GM18507 (cell line): Measurements from ENCODE around the gene CERT1.
A peak's percentile ranks its signal among the peaks of the same experiment; 100 is the strongest.

Experiments
- DNase-seq: peaks from one replicate; pipeline ENCODE4 v3.0.0; 2011; ENCODE audit warnings: low read depth; ENCODE audit not compliant: insufficient read length; ENCODE audit errors: extremely low spot score
- FAIRE-seq: peaks from 2 replicates; lab custom pipeline; 2011; peaks lifted over from hg19 to GRCh38; lab: Jason Lieb, UNC

Gene CERT1

GRCh38 chr5:75484605-75485004 is 26.8 kb downstream of the CERT1 start:
- FAIRE-seq (no peak), DNase-seq (no peak)

GRCh38 chr5:75482482-75482881 is 28.9 kb downstream of the CERT1 start:
- FAIRE-seq = no peak
- DNase-seq = no peak

DNA sequence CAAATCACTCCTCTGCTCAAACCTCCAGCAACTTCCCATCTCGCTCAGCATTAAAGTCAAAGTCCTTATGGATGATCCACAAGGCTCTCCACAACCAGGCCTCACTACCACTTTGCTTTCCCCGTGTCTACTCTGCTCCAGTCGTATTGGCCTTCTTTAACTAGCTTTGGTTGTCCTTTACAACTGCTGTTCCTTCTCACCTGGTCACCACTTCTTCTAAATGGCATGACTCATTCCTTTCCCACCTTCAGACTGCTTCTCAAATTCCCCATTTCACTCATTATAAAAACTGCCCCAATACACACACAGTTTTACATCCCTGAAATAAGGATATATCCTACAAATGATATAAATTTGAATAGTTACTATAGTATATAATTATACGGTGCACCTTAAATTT is 30.4 kb downstream of the CERT1 start:
- FAIRE-seq = no peak
- no peak for DNase-seq

DNA sequence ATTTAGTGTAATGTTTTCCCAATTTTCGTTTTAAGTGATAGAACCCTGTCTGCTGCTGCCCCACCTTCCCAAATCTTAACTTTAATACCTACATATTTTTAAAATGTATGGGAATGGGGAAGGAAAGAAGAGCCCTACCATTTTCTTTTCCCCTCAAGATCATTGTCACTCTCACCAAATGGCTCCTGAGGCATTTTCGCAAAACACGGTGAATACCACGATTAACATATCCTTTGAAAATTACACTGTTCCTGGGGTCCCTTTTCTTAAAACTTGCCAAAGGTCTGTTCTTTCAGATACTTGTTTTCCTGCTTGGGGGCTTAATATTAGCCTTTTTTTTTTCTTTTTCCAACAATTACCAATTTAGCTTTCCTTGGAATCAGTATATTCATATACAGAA is 36.1 kb downstream of the CERT1 start:
- FAIRE-seq (no peak), DNase-seq (no peak)

- DNase-seq = no peak
- no peak for FAIRE-seq
Measured at GRCh38 chr5:75473463-75473862, 38.0 kb downstream of the CERT1 start.

- DNase-seq (no peak), FAIRE-seq (no peak)
Measured at GRCh38 chr5:75472973-75473372, 38.5 kb downstream of the CERT1 start.

GRCh38 chr5:75471193-75471592 is 40.2 kb downstream of the CERT1 start:
- peak; percentile 49 for FAIRE-seq
- DNase-seq = no peak

GRCh38 chr5:75469017-75469416 is 42.4 kb downstream of the CERT1 start:
- FAIRE-seq (no peak), DNase-seq (no peak)

GRCh38 chr5:75468593-75468992 is 42.8 kb downstream of the CERT1 start:
- no peak for DNase-seq
- no peak for FAIRE-seq

GRCh38 chr5:75466006-75466716 is 45.3 kb downstream of the CERT1 start:
- DNase-seq (no peak), FAIRE-seq (no peak)

- DNase-seq (no peak), FAIRE-seq (peak; percentile 41)
Measured at GRCh38 chr5:75465480-75465879, 45.9 kb downstream of the CERT1 start.

GRCh38 chr5:75463726-75464125 is 47.7 kb downstream of the CERT1 start:
- no peak for FAIRE-seq
- DNase-seq = no peak

- DNase-seq = no peak
- FAIRE-seq = no peak
Measured at GRCh38 chr5:75461679-75462078, 49.8 kb downstream of the CERT1 start.

DNA sequence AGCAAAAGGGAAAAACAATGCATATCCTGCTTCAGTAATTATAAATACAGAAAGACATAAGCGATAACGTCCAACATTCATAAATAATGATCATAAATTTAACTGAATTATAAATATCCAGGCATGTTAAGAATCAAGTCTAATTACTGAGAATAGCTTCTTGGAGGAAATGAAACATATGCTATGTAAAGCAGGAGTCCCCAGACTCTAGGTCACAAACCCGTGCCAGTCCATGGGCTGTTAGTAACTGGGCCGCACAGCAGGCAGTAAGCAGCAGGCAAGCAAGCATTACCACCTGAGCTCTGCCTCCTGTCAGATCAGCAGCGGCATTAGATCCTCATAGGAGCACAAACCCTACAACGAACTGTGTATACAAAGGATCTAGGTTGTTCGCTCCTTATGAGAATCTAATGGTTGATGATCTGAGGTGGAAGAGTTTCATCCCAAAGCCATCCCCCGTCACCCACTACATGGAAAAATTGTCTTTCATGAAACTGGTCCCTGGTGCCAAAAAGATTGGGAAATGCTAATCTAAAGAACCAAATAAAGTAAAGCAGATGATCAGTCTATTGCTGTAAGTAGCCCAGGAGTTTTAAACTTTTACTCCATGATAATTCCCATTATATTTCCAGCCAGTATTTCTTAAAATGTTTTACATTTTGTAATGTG is 50.4 kb downstream of the CERT1 start:
- DNase-seq (no peak), FAIRE-seq (peak; percentile 59)

- FAIRE-seq (no peak), DNase-seq (no peak)
Measured at GRCh38 chr5:75460532-75460931, 50.9 kb downstream of the CERT1 start.

DNA sequence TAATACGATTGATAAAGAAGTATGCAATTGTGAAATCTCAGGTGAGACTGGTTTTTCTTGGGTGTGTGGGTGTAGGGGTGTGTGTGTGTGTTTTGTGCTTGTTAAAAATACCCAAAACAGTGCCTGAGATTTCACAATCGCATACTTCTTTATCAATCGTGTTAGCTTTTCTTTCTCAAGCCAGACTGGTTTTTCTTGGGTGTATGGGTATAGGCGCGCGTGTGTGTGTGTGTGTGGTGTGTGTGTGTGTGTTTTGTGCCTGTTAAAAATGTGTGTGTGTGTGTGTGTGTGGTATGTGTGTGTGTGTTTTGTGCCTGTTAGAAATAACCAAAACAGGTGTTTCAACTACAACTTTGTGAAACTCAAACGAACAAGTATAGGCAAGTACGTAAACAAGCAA is 53.7 kb downstream of the CERT1 start:
- DNase-seq = no peak
- no peak for FAIRE-seq

DNA sequence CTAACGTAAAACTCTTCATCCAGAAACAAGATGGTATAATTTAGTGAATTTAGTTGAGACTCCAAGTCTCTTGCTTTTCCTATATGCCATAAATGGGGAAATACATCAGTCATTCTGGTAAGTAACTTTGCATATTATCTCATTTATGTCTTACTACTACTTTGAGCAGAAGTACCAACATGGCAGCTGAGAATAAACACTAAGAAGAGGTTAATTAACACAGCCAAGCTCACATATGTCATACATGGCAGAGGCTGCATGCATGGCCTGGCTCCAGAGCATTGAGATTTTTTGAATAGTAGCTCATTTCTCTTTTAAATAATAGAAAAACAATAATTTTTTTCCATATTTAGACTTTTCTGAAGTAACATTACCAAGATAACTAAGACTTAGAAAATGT is 54.3 kb downstream of the CERT1 start:
- no peak for FAIRE-seq
- DNase-seq = no peak

- no peak for DNase-seq
Measured at GRCh38 chr5:75450069-75450468, 61.4 kb downstream of the CERT1 start.

DNA sequence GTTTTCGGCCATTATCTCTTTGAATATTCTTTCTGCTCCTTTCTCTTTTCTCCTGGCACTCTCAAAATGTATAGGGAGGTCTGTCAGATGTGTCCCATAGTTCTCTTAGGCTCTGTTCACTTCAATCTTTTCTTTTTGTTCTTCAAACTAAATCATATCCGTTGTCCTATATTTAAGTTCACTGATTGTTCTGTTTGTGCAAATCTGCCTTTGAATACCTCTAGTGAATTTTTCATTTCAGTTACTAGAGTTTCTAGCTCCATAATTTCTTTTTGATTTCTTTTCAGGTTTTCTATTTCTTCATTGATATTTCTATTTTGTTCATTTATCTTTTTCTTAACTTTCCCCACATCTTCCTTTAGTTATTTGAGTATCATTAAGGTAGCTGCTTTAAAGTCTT is 65.4 kb downstream of the CERT1 start:
- DNase-seq = no peak
- no peak for FAIRE-seq

More at GRCh38 chr5:75450069-75450468, 61.4 kb downstream of the CERT1 start:
- no peak for FAIRE-seq

GRCh38 chr5:75441560-75441959 is 69.9 kb downstream of the CERT1 start:
- DNase-seq = no peak
- no peak for FAIRE-seq

DNA sequence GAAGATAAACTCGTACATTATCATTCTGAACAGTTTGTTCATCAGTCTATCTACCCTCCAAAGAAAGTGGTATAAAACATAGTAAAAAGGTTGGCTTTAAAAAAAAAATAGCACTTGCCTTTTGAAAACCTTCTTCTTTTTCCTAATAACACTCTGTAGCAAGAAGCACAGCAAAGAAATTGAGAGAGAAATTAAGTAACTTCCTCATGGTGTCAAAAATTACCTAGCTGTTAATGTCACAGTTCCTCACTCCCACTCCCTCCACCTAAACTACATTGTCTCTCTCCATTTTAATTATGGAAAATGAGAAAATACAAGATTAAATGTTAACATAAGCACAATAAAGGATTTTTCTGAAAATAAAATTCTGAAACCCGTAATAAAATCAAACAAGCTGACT is 72.2 kb downstream of the CERT1 start:
- FAIRE-seq (no peak), DNase-seq (no peak)
